ENCODE results near the gene BMP4.
A peak's percentile ranks its signal among the peaks of the same experiment; 100 is the strongest.
"Not testable (repeated sequence)": the region's sequence is repeated elsewhere in the genome, so short reads cannot be mapped to it uniquely, and the experiment has no call there.

The BMP4 gene

DNA sequence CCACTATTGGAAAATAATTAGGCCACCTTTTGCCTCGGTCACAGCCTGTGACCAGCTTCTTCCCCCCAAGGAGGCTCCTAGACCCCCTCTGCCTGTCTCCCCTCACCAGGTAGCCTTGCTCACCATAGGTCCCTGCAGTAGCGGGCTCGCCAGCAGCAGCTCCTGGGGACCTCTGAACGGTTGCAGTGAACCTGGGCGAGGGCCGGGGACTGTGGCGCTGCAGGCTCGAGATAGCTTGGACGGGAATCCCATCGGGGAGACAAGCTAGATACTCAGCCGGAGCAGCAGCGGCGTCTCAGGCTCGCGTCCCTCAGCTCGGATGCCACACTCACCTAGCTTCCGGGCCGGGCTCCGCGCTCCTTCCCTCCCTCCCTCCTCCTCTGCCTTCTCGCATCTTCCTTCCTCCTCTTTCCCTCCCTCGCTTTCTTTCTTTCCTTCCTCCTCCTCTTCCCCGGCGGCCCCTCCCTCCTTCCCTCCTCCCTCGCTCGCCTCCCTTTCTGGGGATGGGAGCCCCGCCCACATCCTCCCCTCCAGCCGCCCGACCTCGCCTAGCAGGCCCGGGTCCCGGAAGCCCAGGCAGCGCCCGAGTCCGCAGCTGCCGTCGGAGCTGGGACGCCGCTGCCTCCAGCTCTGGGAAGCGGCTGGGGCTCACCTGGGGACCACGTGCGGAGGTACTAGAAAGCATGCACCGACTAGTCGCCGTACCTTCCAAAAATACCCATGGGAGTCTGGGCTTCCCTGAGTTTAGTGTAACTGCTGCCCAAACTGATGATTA, at the start of gene BMP4:
BMP4 (minus strand) TSS at position 399 of the 775 bp plus-strand sequence. CDS start 4,603 bp downstream, outside the sequence.
- Histone ChIP-seq H3K27ac (ENCODE audit: low read depth, low read length) (peak within 1 kb of the TSS; percentile 88), H3K27me3 (ENCODE audit: control insufficient read depth in 1 of 2, insufficient read depth in 2 of 2, low read length in 2 of 2) (peaks cover 20 to 25% of the 10 kb centered on the region in 2 donors), H3K4me1 (ENCODE audit: insufficient read depth, low read length) (peaks cover 13% of the 10 kb centered on the region), H3K9ac (ENCODE audit: low read length) (peak within 1 kb of the TSS; percentile 25), H3K9me3 (ENCODE audit: low read length) (no peaks in the 10 kb centered on the region), H3K36me3 (ENCODE audit: insufficient read depth, low read length) (no peaks in the 10 kb centered on the region), H3K4me3 (ENCODE audit: low read depth in 1 of 2, low read length in 2 of 2) (peak within 1 kb of the TSS; percentile 39 to 79)

GRCh38 chr14:54003064-54003463, 46.4 kb upstream of the BMP4 start:
- H3K9ac ChIP-seq (ENCODE audit: low read length) = no peak overlapping the region
- H3K4me1 ChIP-seq (ENCODE audit: insufficient read depth, low read length) = peaks cover 4% of the 10 kb centered on the region
- no peak overlapping the region for H3K4me3 ChIP-seq (ENCODE audit: low read depth in 1 of 2, low read length in 2 of 2)
- no peaks in the 10 kb centered on the region for H3K36me3 ChIP-seq (ENCODE audit: insufficient read depth, low read length)
- no peaks in the 10 kb centered on the region for H3K27me3 ChIP-seq (ENCODE audit: control insufficient read depth in 1 of 2, insufficient read depth in 2 of 2, low read length in 2 of 2)
- no peak overlapping the region for H3K27ac ChIP-seq (ENCODE audit: low read depth, low read length)
- no peaks in the 10 kb centered on the region for H3K9me3 ChIP-seq (ENCODE audit: low read length)

- Histone ChIP-seq H3K9me3 (ENCODE audit: low read length) (no peaks in the 10 kb centered on the region), H3K27ac (ENCODE audit: low read depth, low read length) (no peak overlapping the region), H3K4me3 (ENCODE audit: low read depth in 1 of 2, low read length in 2 of 2) (no peak overlapping the region), H3K36me3 (ENCODE audit: insufficient read depth, low read length) (no peaks in the 10 kb centered on the region), H3K4me1 (ENCODE audit: insufficient read depth, low read length) (peaks cover 4% of the 10 kb centered on the region), H3K9ac (ENCODE audit: low read length) (no peak overlapping the region), H3K27me3 (ENCODE audit: control insufficient read depth in 1 of 2, insufficient read depth in 2 of 2, low read length in 2 of 2) (no peaks in the 10 kb centered on the region)
Measured at GRCh38 chr14:54002653-54003052, 46.0 kb upstream of the BMP4 start.

DNA sequence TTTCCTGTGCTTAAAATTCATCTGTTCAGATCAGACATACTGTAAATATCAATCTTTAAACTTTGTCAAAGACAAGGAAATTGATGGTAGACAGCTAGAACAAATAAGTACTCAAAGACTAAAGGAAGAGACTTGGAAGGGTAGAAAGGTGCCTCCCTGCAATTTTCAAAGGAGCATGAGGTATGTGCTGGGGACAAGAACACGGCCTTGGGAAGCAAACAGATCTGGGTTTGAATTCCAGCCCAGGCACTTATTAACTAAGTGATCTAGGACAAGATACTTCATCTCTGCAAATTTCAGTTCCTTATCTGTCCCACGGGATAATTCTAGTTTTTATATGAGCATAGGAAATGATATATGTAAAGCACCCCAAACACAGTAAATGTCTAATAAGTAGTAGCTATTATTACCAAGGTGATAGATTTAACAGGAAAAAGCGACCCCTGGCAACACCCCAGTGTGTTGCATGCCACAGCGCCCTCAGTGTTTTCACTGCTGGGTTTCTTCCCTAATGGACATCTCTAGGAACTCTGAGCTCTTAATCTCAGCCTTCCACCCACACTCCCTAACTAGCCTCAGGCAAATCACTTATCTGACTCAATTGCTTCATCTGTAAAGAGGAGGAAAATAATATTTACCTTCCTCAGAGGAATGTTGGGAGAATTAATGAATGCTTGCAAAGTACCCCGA, 44.7 kb upstream of the BMP4 start:
- Histone ChIP-seq H3K36me3 (ENCODE audit: insufficient read depth, low read length) (no peaks in the 10 kb centered on the region), H3K9ac (ENCODE audit: low read length) (no peak overlapping the region)

DNA sequence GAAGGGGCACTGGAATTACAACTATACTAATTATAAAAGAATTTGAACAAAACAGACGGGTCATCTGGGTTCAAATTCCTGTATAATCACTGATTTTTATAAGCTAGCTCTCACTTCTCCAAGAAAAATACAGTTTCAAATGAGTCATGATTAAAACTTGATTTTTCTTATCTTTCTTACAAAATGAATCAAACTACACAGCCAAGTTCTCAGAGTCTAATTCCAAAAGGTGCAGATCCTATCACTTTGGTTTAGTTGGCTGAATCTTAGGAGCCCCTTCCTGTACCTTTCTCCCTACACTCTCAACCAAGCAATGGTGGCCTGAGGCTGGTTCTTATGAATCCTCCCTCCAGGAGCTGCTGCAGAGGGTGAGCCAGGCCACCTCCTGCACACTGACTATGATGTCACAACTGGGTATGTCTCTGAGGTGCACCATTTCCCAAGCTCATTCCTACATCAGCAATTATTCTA, 43.8 kb upstream of the BMP4 start:
- Histone ChIP-seq H3K4me3 (ENCODE audit: low read depth in 1 of 2, low read length in 2 of 2) (no peak overlapping the region), H3K9me3 (ENCODE audit: low read length) (no peaks in the 10 kb centered on the region), H3K36me3 (ENCODE audit: insufficient read depth, low read length) (no peaks in the 10 kb centered on the region), H3K9ac (ENCODE audit: low read length) (no peak overlapping the region), H3K4me1 (ENCODE audit: insufficient read depth, low read length) (peaks cover 4% of the 10 kb centered on the region), H3K27ac (ENCODE audit: low read depth, low read length) (no peak overlapping the region), H3K27me3 (ENCODE audit: control insufficient read depth in 1 of 2, insufficient read depth in 2 of 2, low read length in 2 of 2) (no peaks in the 10 kb centered on the region)

More for the DNA sequence above, 44.7 kb upstream of the BMP4 start:
- Histone ChIP-seq H3K4me1 (ENCODE audit: insufficient read depth, low read length) (peaks cover 4% of the 10 kb centered on the region), H3K4me3 (ENCODE audit: low read depth in 1 of 2, low read length in 2 of 2) (no peak overlapping the region), H3K27me3 (ENCODE audit: control insufficient read depth in 1 of 2, insufficient read depth in 2 of 2, low read length in 2 of 2) (no peaks in the 10 kb centered on the region), H3K27ac (ENCODE audit: low read depth, low read length) (no peak overlapping the region), H3K9me3 (ENCODE audit: low read length) (no peaks in the 10 kb centered on the region)

GRCh38 chr14:53999061-53999488, 42.5 kb upstream of the BMP4 start:
- Histone ChIP-seq H3K9ac (ENCODE audit: low read length) (no peak overlapping the region), H3K4me3 (ENCODE audit: low read depth in 1 of 2, low read length in 2 of 2) (no peak overlapping the region), H3K9me3 (ENCODE audit: low read length) (no peaks in the 10 kb centered on the region), H3K36me3 (ENCODE audit: insufficient read depth, low read length) (no peaks in the 10 kb centered on the region), H3K4me1 (ENCODE audit: insufficient read depth, low read length) (peaks cover 4% of the 10 kb centered on the region), H3K27ac (ENCODE audit: low read depth, low read length) (no peak overlapping the region), H3K27me3 (ENCODE audit: control insufficient read depth in 1 of 2, insufficient read depth in 2 of 2, low read length in 2 of 2) (no peaks in the 10 kb centered on the region)

DNA sequence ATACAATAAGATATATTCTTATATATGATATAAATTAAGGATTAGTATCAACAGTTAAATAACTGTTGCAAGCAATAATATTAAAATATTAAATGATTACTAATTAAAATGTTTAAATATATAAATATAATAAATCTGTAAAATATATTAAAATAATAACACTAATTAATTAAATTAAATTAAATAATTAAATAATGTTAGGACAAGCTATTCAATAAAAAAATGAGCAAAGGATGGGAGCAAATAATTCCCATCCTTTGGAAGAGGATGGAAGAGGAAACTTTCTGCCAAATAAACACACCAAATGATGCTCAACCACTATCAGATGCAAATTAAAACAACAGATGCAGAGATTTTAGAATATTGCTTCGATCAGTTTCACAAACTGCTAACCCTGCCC, 39.4 kb upstream of the BMP4 start:
- no peaks in the 10 kb centered on the region for H3K9me3 ChIP-seq (ENCODE audit: low read length)
- H3K36me3 ChIP-seq (ENCODE audit: insufficient read depth, low read length) = no peaks in the 10 kb centered on the region
- no peak overlapping the region for H3K27ac ChIP-seq (ENCODE audit: low read depth, low read length)
- no peak overlapping the region for H3K9ac ChIP-seq (ENCODE audit: low read length)
- H3K27me3 ChIP-seq (ENCODE audit: control insufficient read depth in 1 of 2, insufficient read depth in 2 of 2, low read length in 2 of 2) = no peaks in the 10 kb centered on the region
- H3K4me1 ChIP-seq (ENCODE audit: insufficient read depth, low read length) = peaks cover 4% of the 10 kb centered on the region
- H3K4me3 ChIP-seq (ENCODE audit: low read depth in 1 of 2, low read length in 2 of 2) = no peak overlapping the region

GRCh38 chr14:53993920-53994607, 37.4 kb upstream of the BMP4 start:
- Histone ChIP-seq H3K4me3 (ENCODE audit: low read depth in 1 of 2, low read length in 2 of 2) (no peak overlapping the region), H3K9ac (ENCODE audit: low read length) (no peak overlapping the region), H3K4me1 (ENCODE audit: insufficient read depth, low read length) (peaks cover 2% of the 10 kb centered on the region), H3K36me3 (ENCODE audit: insufficient read depth, low read length) (no peaks in the 10 kb centered on the region), H3K9me3 (ENCODE audit: low read length) (no peaks in the 10 kb centered on the region), H3K27ac (ENCODE audit: low read depth, low read length) (no peak overlapping the region), H3K27me3 (ENCODE audit: control insufficient read depth in 1 of 2, insufficient read depth in 2 of 2, low read length in 2 of 2) (no peaks in the 10 kb centered on the region)

DNA sequence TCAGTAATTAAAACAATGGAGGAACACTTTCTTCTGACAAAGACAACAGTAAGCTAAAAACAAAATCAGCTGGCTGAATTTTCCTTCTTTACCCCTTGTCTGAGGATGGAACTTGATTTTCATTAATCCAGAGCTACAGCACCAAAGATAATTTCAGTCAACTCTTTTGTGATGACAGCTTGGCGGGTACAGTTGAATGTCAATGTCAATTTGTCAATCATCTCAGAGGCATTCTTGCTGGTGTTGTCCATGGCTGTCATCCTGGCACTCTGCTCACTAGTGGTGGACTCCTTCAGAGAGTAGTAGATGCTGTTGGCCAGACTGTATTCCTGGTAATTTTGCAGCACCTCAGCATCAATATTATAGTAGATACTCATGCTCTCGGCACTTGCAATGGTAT, 34.4 kb upstream of the BMP4 start:
- H3K4me3 ChIP-seq (ENCODE audit: low read depth in 1 of 2, low read length in 2 of 2) = no peak overlapping the region
- no peaks in the 10 kb centered on the region for H3K9me3 ChIP-seq (ENCODE audit: low read length)
- H3K27ac ChIP-seq (ENCODE audit: low read depth, low read length) = no peak overlapping the region
- no peaks in the 10 kb centered on the region for H3K27me3 ChIP-seq (ENCODE audit: control insufficient read depth in 1 of 2, insufficient read depth in 2 of 2, low read length in 2 of 2)
- no peaks in the 10 kb centered on the region for H3K36me3 ChIP-seq (ENCODE audit: insufficient read depth, low read length)
- no peak overlapping the region for H3K9ac ChIP-seq (ENCODE audit: low read length)
- no peaks in the 10 kb centered on the region for H3K4me1 ChIP-seq (ENCODE audit: insufficient read depth, low read length)

DNA sequence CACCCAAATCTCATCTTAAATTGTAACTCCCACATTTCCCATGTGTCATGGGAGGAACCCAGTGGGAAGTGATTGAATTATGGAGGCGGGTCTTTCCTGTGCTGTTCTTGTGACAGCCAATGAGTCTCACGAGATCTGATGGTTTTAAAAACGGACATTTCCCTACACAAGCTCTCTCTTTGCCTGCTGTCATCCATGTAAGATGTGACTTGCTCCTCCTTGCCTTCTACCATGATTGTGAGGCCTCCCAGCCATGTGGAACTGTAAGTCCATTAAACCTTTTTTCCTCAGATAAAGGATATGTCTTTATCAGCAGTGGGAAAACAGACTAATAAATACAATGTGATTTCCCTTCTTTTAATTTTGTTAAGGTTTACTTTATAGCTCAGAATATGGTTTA, 30.1 kb upstream of the BMP4 start:
- not testable (repeated sequence) for H3K4me3 ChIP-seq (ENCODE audit: low read depth in 1 of 2, low read length in 2 of 2); H3K4me1 ChIP-seq (ENCODE audit: insufficient read depth, low read length); H3K9ac ChIP-seq (ENCODE audit: low read length); H3K9me3 ChIP-seq (ENCODE audit: low read length); H3K36me3 ChIP-seq (ENCODE audit: insufficient read depth, low read length); H3K27me3 ChIP-seq (ENCODE audit: control insufficient read depth in 1 of 2, insufficient read depth in 2 of 2, low read length in 2 of 2); H3K27ac ChIP-seq (ENCODE audit: low read depth, low read length)

DNA sequence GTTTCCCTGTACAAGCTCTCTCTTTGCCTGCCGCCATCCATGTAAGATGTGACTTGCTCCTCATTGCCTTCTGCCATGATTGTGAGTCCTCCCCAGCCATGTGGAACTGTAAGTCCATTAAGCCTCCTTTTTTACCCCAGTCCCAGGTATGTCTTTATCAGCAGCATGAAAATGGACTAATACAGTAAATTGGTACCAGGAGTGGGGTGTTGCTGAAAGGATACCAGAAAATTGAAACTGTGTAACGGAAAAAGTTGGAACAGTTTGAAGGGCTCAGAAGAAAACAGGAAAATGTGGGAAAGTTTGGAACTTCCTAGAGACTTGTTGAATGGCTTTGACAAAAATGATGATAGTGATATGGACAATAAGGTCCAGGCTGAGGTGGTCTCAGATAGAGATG, 28.3 kb upstream of the BMP4 start:
- not testable (repeated sequence) for H3K4me1 ChIP-seq (ENCODE audit: insufficient read depth, low read length); H3K9ac ChIP-seq (ENCODE audit: low read length); H3K36me3 ChIP-seq (ENCODE audit: insufficient read depth, low read length); H3K27ac ChIP-seq (ENCODE audit: low read depth, low read length); H3K9me3 ChIP-seq (ENCODE audit: low read length); H3K4me3 ChIP-seq (ENCODE audit: low read depth in 1 of 2, low read length in 2 of 2); H3K27me3 ChIP-seq (ENCODE audit: control insufficient read depth in 1 of 2, insufficient read depth in 2 of 2, low read length in 2 of 2)

Measured in muscle layer of colon (tissue), 2 donors.